H1 (cell line): ENCODE data around the gene PLP2. TPM values are rescaled to one million over a fixed set of nuclear protein-coding genes. Genes with fewer than 3 reads are reported as not detected.

Source experiments
- CTCF ChIA-PET: fragments of 300-600 bp; sonication (Branson Sonifier 250); formaldehyde crosslinking; loops from one replicate; lab custom pipeline; 2021; ENCODE audit not compliant: partially characterized antibody; lab: Charles Lee
- POLR2A ChIA-PET: fragments of 300-600 bp; sonication (Branson Sonifier 250); formaldehyde crosslinking; loops from one replicate; lab custom pipeline; 2021; ENCODE audit warnings: inconsistent platforms; ENCODE audit not compliant: partially characterized antibody; lab: Charles Lee
- DNase-seq, 2 experiments: peaks; one replicate each; pipeline versions ENCODE4 v3.0.0 to v3.0.0-alpha.2; 2010 to 2022; ENCODE audit warnings: low spot score in 2 of 2, low read depth in 1 of 2, mixed read lengths in 1 of 2
- FAIRE-seq: peaks from 2 replicates; lab custom pipeline; 2011; peaks lifted over from hg19 to GRCh38; lab: Jason Lieb, UNC
- H2AFZ ChIP-seq: 2 replicates; pipeline ENCODE4 v1.8.1; 2012; ENCODE audit warnings: low read length, inconsistent platforms
- H2AK5ac ChIP-seq: 2 replicates; pipeline ENCODE4 v1.6.1; 2013; ENCODE audit warnings: low read depth, low read length
- H2BK120ac ChIP-seq: replicated peaks from 2 replicates; pipeline ENCODE3; 2013; ENCODE audit warnings: low read depth, low read length, inconsistent platforms
- H2BK12ac ChIP-seq: 2 replicates; pipeline ENCODE4 v1.6.1; 2013; ENCODE audit warnings: low read depth, low read length
- H2BK15ac ChIP-seq: 2 replicates; pipeline ENCODE4 v1.6.1; 2013; ENCODE audit warnings: low read length
- H2BK20ac ChIP-seq: 2 replicates; pipeline ENCODE4 v1.6.1; 2013; ENCODE audit warnings: low read length
- H2BK5ac ChIP-seq: 2 replicates; pipeline ENCODE4 v1.6.1; 2013; ENCODE audit warnings: low read depth, low read length
- H3K14ac ChIP-seq: 2 replicates; pipeline ENCODE4 v1.6.1; 2013; ENCODE audit warnings: inconsistent platforms; ENCODE audit not compliant: insufficient read length
- H3K18ac ChIP-seq: 2 replicates; pipeline ENCODE4 v1.6.1; 2013; ENCODE audit warnings: low read length; ENCODE audit errors: extremely low read depth
- H3K23ac ChIP-seq: 2 replicates; pipeline ENCODE4 v1.6.1; 2013; ENCODE audit warnings: inconsistent platforms; ENCODE audit not compliant: insufficient read length
- H3K23me2 ChIP-seq: 2 replicates; pipeline ENCODE4 v1.6.1; 2013; ENCODE audit warnings: low read depth, low read length
- H3K27ac ChIP-seq: 2 replicates; pipeline ENCODE4 v1.6.1; 2011; ENCODE audit warnings: low read depth, low read length, inconsistent platforms
- H3K27me3 ChIP-seq, 4 experiments: replicated peaks in 1 of 4; 1 replicate in 1 of 4; 2 replicates in 3 of 4; pipeline versions ENCODE4 v1.6.1 to v1.8.1; 2011 to 2013; ENCODE audit warnings: low read length in 3 of 4, mild to moderate bottlenecking in 3 of 4, inconsistent platforms in 2 of 4, mixed read lengths in 2 of 4, moderate library complexity in 1 of 4; ENCODE audit not compliant: control insufficient read depth in 3 of 4, insufficient read depth in 3 of 4; ENCODE audit errors: extremely low read depth in 1 of 4
- H3K36me3 ChIP-seq, 4 experiments: 2 replicates each; pipeline versions ENCODE4 v1.6.1 to v1.8.1; 2011 to 2013; ENCODE audit warnings: mild to moderate bottlenecking in 4 of 4, low read length in 3 of 4, moderate library complexity in 2 of 4, control low read depth in 1 of 4, inconsistent platforms in 1 of 4; ENCODE audit not compliant: insufficient read depth in 4 of 4, control insufficient read depth in 2 of 4
- H3K4ac ChIP-seq: replicated peaks from 2 replicates; pipeline ENCODE3; 2013; ENCODE audit warnings: low read length, low read depth, mixed read lengths, inconsistent platforms; ENCODE audit not compliant: insufficient read length
- H3K4me1 ChIP-seq, 4 experiments: replicated peaks in 1 of 4; 1 replicate in 1 of 4; 2 replicates in 3 of 4; pipeline versions ENCODE4 v1.6.1 to v1.8.1; 2011 to 2013; ENCODE audit warnings: low read length in 3 of 4, inconsistent platforms in 2 of 4, mixed read lengths in 1 of 4; ENCODE audit not compliant: insufficient read depth in 4 of 4, control insufficient read depth in 3 of 4
- H3K4me2 ChIP-seq, 2 experiments: 2 replicates each; pipeline versions ENCODE4 v1.6.1 to v1.8.1; 2011 to 2013; ENCODE audit warnings: low read depth in 2 of 2, low read length in 2 of 2, control low read depth in 1 of 2, inconsistent platforms in 1 of 2, mild to moderate bottlenecking in 1 of 2; ENCODE audit not compliant: insufficient read depth in 1 of 2
- H3K4me3 ChIP-seq, 4 experiments: fragments of 200-600, 300-600 bp in 1 of 4; sonication (generic), shearing (Covaris generic), sonication (Bioruptor Twin) in 1 of 4; 2 replicates each; pipeline versions ENCODE4 v1.5.1 to v1.8.1; 2011 to 2016; ENCODE audit warnings: low read length in 4 of 4, low read depth in 3 of 4, control low read depth in 2 of 4, inconsistent platforms in 2 of 4, mild to moderate bottlenecking in 2 of 4, mixed read lengths in 1 of 4, moderate library complexity in 1 of 4; ENCODE audit not compliant: insufficient read depth in 2 of 4; ENCODE audit errors: extremely low read depth in 1 of 4
- H3K56ac ChIP-seq: replicated peaks from 2 replicates; pipeline ENCODE3; 2013; ENCODE audit warnings: low read depth, mild to moderate bottlenecking, mixed read lengths, low read length, inconsistent platforms; ENCODE audit not compliant: insufficient read length
- H3K79me1 ChIP-seq: 2 replicates; pipeline ENCODE4 v1.6.1; 2013; ENCODE audit warnings: low read depth, low read length, control low read depth
- H3K79me2 ChIP-seq, 2 experiments: 2 replicates each; pipeline versions ENCODE4 v1.6.1 to v1.8.1; 2012 to 2013; ENCODE audit warnings: low read length in 2 of 2, mild to moderate bottlenecking in 2 of 2, inconsistent platforms in 1 of 2; ENCODE audit not compliant: insufficient read depth in 2 of 2, control insufficient read depth in 1 of 2
- H3K9ac ChIP-seq, 4 experiments: replicated peaks in 1 of 4; 1 replicate in 1 of 4; 2 replicates in 3 of 4; pipeline versions ENCODE4 v1.6.1 to v1.8.1; 2011 to 2013; ENCODE audit warnings: low read depth in 3 of 4, low read length in 3 of 4, control low read depth in 2 of 4, mild to moderate bottlenecking in 2 of 4, moderate library complexity in 2 of 4, inconsistent platforms in 1 of 4; ENCODE audit errors: extremely low read depth in 1 of 4
- H3K9me3 ChIP-seq, 2 experiments: 2 replicates each; pipeline versions ENCODE4 v1.6.1 to v1.8.1; 2012 to 2013; ENCODE audit warnings: mild to moderate bottlenecking in 2 of 2, moderate library complexity in 2 of 2, control low read depth in 1 of 2, inconsistent platforms in 1 of 2, low read depth in 1 of 2, low read length in 1 of 2, mixed read lengths in 1 of 2; ENCODE audit not compliant: insufficient read depth in 2 of 2
- H4K20me1 ChIP-seq, 2 experiments: replicated peaks in 1 of 2; 2 replicates each; pipeline versions ENCODE3 to v1.8.1; 2011 to 2013; ENCODE audit warnings: inconsistent platforms in 2 of 2, low read length in 2 of 2, mild to moderate bottlenecking in 1 of 2; ENCODE audit not compliant: insufficient read depth in 2 of 2, control insufficient read depth in 1 of 2
- H4K5ac ChIP-seq: 2 replicates; pipeline ENCODE4 v1.6.1; 2013; ENCODE audit warnings: low read length, low read depth, mixed read lengths, inconsistent platforms; ENCODE audit not compliant: insufficient read length
- H4K8ac ChIP-seq: 2 replicates; pipeline ENCODE4 v1.8.0; 2013; ENCODE audit warnings: mild to moderate bottlenecking, moderate library complexity, low read length, inconsistent platforms; ENCODE audit not compliant: insufficient read depth; ENCODE audit errors: extremely low read depth
- H4K91ac ChIP-seq: replicated peaks from 2 replicates; pipeline ENCODE3; 2013; ENCODE audit warnings: low read length, mixed read lengths, inconsistent platforms; ENCODE audit not compliant: insufficient read length
- BACH1 ChIP-seq: IDR thresholded peaks from 2 replicates; pipeline ENCODE4 v1.6.1; 2012; ENCODE audit warnings: low read length, improper control_type of control experiment
- CHD2 ChIP-seq: IDR thresholded peaks from 2 replicates; pipeline ENCODE4 v1.6.1; 2012; ENCODE audit warnings: low read length, improper control_type of control experiment
- HDAC2 ChIP-seq, 2 experiments: fragments of 300-600 bp in 1 of 2; sonication (generic) in 1 of 2; IDR thresholded peaks; 2 replicates each; pipeline ENCODE4 v1.6.1; 2011 to 2012; ENCODE audit warnings: low read depth in 2 of 2, low read length in 2 of 2, mild to moderate bottlenecking in 2 of 2, moderate library complexity in 2 of 2, borderline replicate concordance in 1 of 2, inconsistent platforms in 1 of 2
- KDM1A ChIP-seq: fragments of 200-600, 300-600 bp; sonication (generic); IDR thresholded peaks from 2 replicates; pipeline ENCODE4 v1.7.1; 2016; ENCODE audit warnings: mild to moderate bottlenecking, low read length, borderline replicate concordance
- TAF1 ChIP-seq: IDR thresholded peaks from 2 replicates; pipeline ENCODE4 v1.6.1; 2011; ENCODE audit warnings: mild to moderate bottlenecking, low read depth, low read length
- TAF7 ChIP-seq: optimal IDR thresholded peaks from 2 replicates; pipeline ENCODE3; 2011; ENCODE audit warnings: low read depth, mild to moderate bottlenecking, inconsistent platforms, low read length, moderate library complexity, borderline replicate concordance
- WGBS, 2 experiments: shearing (Covaris generic) in 1 of 2; methylation state at CpG; one replicate each; pipeline versions ENCODE4 v1.1.6 to v1.1.7; 2013 to 2015; ENCODE audit warnings: low lambda C conversion rate in 2 of 2, mixed read lengths in 2 of 2, inconsistent platforms in 1 of 2, low coverage in 1 of 2, missing lambda C conversion rate in 1 of 2; ENCODE audit not compliant: insufficient replicate concordance in 2 of 2, insufficient coverage in 1 of 2, insufficient read length in 1 of 2; ENCODE audit errors: extremely low coverage in 1 of 2, missing lambda C conversion rate in 1 of 2; 5-methylcytosine and 5-hydroxymethylcytosine counted together
- polyA plus RNA-seq, 7 experiments: library from polyadenylated mRNA; depleted of rRNA in 3 of 7; stranded (reverse) in 5 of 7; unstranded in 2 of 7; fragments of >200 nt in 5 of 7; fragments of 200-250 nt in 2 of 7; gene quantifications; 1 replicate in 5 of 7; 2 replicates in 1 of 7; 4 replicates in 1 of 7; pipeline versions ENCODE4 v1.2.1 to v1.2.3, GENCODE V29; 2011 to 2013; ENCODE audit warnings: missing spikeins in 2 of 7, mixed read lengths in 2 of 7
- total RNA-seq: library from RNA; stranded (reverse); fragmentation: NEBNext Ultra II Directional; extraction: Animal tissue kit (Norgen Biotek cat#: 25700); gene quantifications from 2 replicates; pipeline ENCODE4 v1.2.1, GENCODE V29; 2021
- TF ChIP-seq, protein P1 (sequence below): IDR thresholded peaks from 2 replicates; pipeline ENCODE4 v1.6.1; 2012; ENCODE audit warnings: low read length, inconsistent platforms

The PLP2 gene
- total and polyA plus RNA-seq, 2 of the 8 experiments (the other 6 are each of a cell fraction or from before 2014, with no cell fraction given), result 10.3 to 23.4 TPM

- 0 out of 7 replicates have a peak, but pooled peaks cover 0 to under 1% (median 0%) of the 10 kb centered on the region in 4 experiments for H3K4me1 ChIP-seq
- H3K23ac ChIP-seq, result no peak overlapping the region
- no peak overlapping the region for H2BK12ac ChIP-seq
- no peak overlapping the region for H3K4me3 ChIP-seq
- no peaks in the 10 kb centered on the region for H3K36me3 ChIP-seq
- H2BK120ac ChIP-seq, result no peak overlapping the region
- ChIA-PET CTCF (no interaction called here), POLR2A (no interaction called here)
- no peak overlapping the region for H2BK5ac ChIP-seq
- no peak overlapping the region for H2AK5ac ChIP-seq
- no peak overlapping the region for H3K9ac ChIP-seq
- no peak overlapping the region for H3K27ac ChIP-seq
- TF ChIP-seq, protein P1, sequence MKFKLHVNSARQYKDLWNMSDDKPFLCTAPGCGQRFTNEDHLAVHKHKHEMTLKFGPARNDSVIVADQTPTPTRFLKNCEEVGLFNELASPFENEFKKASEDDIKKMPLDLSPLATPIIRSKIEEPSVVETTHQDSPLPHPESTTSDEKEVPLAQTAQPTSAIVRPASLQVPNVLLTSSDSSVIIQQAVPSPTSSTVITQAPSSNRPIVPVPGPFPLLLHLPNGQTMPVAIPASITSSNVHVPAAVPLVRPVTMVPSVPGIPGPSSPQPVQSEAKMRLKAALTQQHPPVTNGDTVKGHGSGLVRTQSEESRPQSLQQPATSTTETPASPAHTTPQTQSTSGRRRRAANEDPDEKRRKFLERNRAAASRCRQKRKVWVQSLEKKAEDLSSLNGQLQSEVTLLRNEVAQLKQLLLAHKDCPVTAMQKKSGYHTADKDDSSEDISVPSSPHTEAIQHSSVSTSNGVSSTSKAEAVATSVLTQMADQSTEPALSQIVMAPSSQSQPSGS, result no peak
- no peak for TF ChIP-seq KDM1A
- TF ChIP-seq HDAC2 (IDR thresholded peaks at IDR 0.05; ENCODE audit: borderline replicate concordance in 1 of 2, low read depth in 2 of 2, low read length in 2 of 2), result no peak
- TF ChIP-seq CHD2, result no peak
- no peak for TF ChIP-seq TAF7
- no peak for TF ChIP-seq TAF1
- TF ChIP-seq BACH1, result no peak
- no peak overlapping the region for H2BK20ac ChIP-seq
- H3K79me1 ChIP-seq, result no peaks in the 10 kb centered on the region
- DNase-seq (no peak), FAIRE-seq (no peak)
- no peak overlapping the region for H3K4ac ChIP-seq
- WGBS, 2 experiments, result 90% methylated on average over 14 of the region's 14 CpGs; no CpG with 5 or more reads in 1 of the 2 experiments
- H3K14ac ChIP-seq, result no peak overlapping the region
- no peak overlapping the region for H3K4me2 ChIP-seq
- H3K23me2 ChIP-seq, result no peaks in the 10 kb centered on the region
- no peak overlapping the region for H4K91ac ChIP-seq
- H4K20me1 ChIP-seq, result no peaks in the 10 kb centered on the region
- H4K5ac ChIP-seq, result no peak overlapping the region
- H3K9me3 ChIP-seq, result no peaks in the 10 kb centered on the region
- no peaks in the 10 kb centered on the region for H3K79me2 ChIP-seq
- H3K27me3 ChIP-seq, result no peaks in the 10 kb centered on the region
- no peak overlapping the region for H2BK15ac ChIP-seq
- H3K56ac ChIP-seq, result no peak overlapping the region
- H4K8ac ChIP-seq, result no peak overlapping the region
- no peak overlapping the region for H3K18ac ChIP-seq
- no peak overlapping the region for H2AFZ ChIP-seq
Observed at GRCh38 chrX:49214996-49215526, 43.4 kb downstream of the PLP2 start.
